Activated naive CD8-positive, alpha-beta T cell treated with anti-CD3 and anti-CD28 coated beads, Interleukin-2, amount 10 ng/mL, durations not matched to agents 7 days and 5 days (primary cell): ENCODE measurements around the gene SLC22A23. TPM values are rescaled to one million over a fixed set of nuclear protein-coding genes. Genes with fewer than 3 reads are reported as not detected.

Experiments
- ATAC-seq: fragments of 150-1000 bp; cut with Tn5 transposase; one replicate; pipeline ENCODE4 v1.10.0; 2021; ENCODE audit warnings: low read depth, moderate library complexity
- POLR2A ChIA-PET: fragments of 350-600 bp; sonication (Branson Sonifier 250); formaldehyde crosslinking; loops from one replicate; lab custom pipeline; 2021; ENCODE audit warnings: antibody characterized with exemption; lab: Charles Lee
- DNase-seq: peaks from one replicate; pipeline ENCODE4 v3.0.0; 2021
- H3K27ac Mint-ChIP-seq: one replicate; pipeline ENCODE4 v1.8.0; 2022; ENCODE audit warnings: mild to moderate bottlenecking, mixed read lengths
- H3K27me3 Mint-ChIP-seq: one replicate; pipeline ENCODE4 v1.8.0; 2022; ENCODE audit warnings: mild to moderate bottlenecking, moderate library complexity, mixed read lengths
- H3K36me3 Mint-ChIP-seq: one replicate; pipeline ENCODE4 v1.8.0; 2021; ENCODE audit warnings: mild to moderate bottlenecking, mixed read lengths
- H3K4me1 Mint-ChIP-seq: one replicate; pipeline ENCODE4 v1.8.0; 2021; ENCODE audit warnings: mixed read lengths
- H3K4me3 Mint-ChIP-seq: one replicate; pipeline ENCODE4 v1.8.0; 2022; ENCODE audit warnings: mild to moderate bottlenecking, moderate library complexity, mixed read lengths
- H3K9me3 Mint-ChIP-seq: one replicate; pipeline ENCODE4 v1.8.0; 2021; ENCODE audit warnings: mixed read lengths
- total RNA-seq, 2 experiments: library from RNA; stranded (reverse); gene quantifications; one replicate each; pipeline ENCODE4 v1.2.3, GENCODE V29; 2021

The SLC22A23 gene
- total RNA-seq, 2 experiments from 2014 or later = 0.82 to 1.2 TPM

DNA sequence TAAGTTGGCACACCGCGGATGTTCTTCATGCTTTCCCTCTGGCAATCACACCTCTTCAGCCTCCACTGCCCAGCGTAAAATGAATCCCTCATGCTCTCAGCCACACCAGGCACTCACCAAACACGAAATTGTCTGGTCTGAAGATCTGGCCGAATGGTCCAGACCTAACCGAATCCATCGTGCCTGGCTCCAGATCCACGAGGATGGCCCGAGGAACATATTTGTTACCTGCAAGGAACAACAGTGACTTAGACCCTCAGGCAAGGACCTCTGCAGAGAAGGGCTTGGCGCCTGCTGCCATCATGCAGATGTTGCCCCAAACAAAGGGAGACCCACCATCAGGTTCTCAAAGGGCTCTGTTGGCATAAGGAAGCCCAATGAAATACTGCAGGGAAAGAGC lies 230.8 kb downstream of the SLC22A23 start:
- ATAC-seq (no peak), DNase-seq (no peak)
- peaks cover 3% of the 10 kb centered on the region for H3K36me3 Mint-ChIP-seq
- H3K27ac Mint-ChIP-seq = no peak overlapping the region
- H3K9me3 Mint-ChIP-seq = peaks cover 4% of the 10 kb centered on the region
- peaks cover 62% of the 10 kb centered on the region for H3K27me3 Mint-ChIP-seq
- POLR2A ChIA-PET = no interaction called here
- H3K4me3 Mint-ChIP-seq = no peak overlapping the region
- peaks cover 23% of the 10 kb centered on the region for H3K4me1 Mint-ChIP-seq

DNA sequence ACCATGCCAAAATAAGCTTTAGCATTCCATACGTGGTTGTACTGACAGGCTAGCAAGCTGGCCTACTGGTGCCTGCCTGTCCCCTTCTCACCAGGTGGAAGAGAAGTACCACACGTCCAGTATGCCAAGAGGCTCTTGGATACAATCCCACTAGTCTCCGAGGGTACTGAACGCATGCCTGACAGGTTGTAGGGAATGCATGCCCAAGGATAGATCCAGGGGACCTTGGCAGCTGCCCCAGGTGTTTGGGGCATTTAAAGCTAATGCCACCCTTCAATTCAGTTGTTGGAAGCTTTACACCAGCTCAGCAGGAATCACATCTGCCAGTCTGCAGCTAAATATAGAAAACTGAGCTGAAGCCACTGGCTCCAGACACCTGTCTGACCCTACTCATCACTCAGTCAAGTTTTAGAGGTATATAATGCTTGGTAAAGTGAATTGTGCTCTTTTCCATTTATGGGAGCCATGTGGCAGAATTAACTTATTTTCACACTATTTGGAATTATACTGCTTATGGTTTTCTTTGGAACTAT lies 234.3 kb downstream of the SLC22A23 start:
- H3K27ac Mint-ChIP-seq = no peak overlapping the region

DNA sequence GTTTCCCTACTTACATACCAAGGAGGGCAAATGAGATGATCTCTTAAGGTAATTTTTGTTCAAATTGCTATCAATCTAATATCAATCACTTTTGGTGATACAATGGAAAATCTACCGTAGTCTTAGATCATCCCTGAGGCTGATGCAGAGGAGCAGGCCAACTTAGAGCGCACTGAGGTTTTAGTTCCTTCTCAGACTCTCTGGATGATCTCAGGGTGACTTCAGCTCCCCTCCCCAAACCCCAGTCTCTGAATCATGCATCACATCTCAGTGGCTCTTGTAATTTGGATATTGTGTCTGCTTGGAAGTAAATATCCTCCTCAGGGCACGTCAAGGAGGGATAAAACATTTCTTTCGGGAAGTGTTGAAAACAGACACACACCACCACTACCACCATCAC lies 235.3 kb downstream of the SLC22A23 start:
- POLR2A ChIA-PET = no interaction called here
- Mint-ChIP-seq H3K27ac (peak overlapping the region; percentile 55), H3K36me3 (peaks cover 3% of the 10 kb centered on the region), H3K4me3 (no peak overlapping the region), H3K9me3 (peaks cover 4% of the 10 kb centered on the region), H3K4me1 (no peaks in the 10 kb centered on the region), H3K27me3 (peaks cover 50% of the 10 kb centered on the region)
- no peak for DNase-seq
- ATAC-seq = no peak

More for the DNA sequence above, 234.3 kb downstream of the SLC22A23 start:
- DNase-seq = no peak
- peaks cover 3% of the 10 kb centered on the region for H3K36me3 Mint-ChIP-seq
- H3K9me3 Mint-ChIP-seq = peaks cover 4% of the 10 kb centered on the region
- peaks cover 2% of the 10 kb centered on the region for H3K4me1 Mint-ChIP-seq
- H3K27me3 Mint-ChIP-seq = peaks cover 53% of the 10 kb centered on the region
- H3K4me3 Mint-ChIP-seq = no peak overlapping the region
- POLR2A ChIA-PET = no interaction called here
- ATAC-seq = no peak

DNA sequence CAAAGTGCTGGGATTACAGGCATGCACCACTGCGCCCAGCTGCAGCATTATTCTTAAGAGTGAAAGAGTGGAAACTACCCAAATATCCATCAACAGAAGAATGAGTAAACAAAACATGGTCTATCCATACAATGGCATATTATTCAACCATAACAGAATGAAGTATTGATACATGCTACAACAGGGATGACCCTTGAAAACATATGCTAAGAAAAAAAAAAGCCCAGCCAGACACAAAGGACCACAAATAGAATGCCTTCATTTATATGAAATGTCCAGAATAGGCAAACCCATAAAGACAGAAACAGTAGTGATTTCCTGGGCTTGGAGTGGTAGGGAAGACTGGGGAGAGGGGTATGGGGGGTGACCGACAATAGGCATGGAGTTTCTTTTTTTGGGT lies 236.5 kb downstream of the SLC22A23 start:
- ATAC-seq (no peak), DNase-seq (no peak)
- Mint-ChIP-seq H3K4me3 (no peak overlapping the region), H3K9me3 (peaks cover 4% of the 10 kb centered on the region), H3K27me3 (peaks cover 43% of the 10 kb centered on the region), H3K36me3 (peaks cover 3% of the 10 kb centered on the region), H3K27ac (no peak overlapping the region), H3K4me1 (no peaks in the 10 kb centered on the region)
- POLR2A ChIA-PET = no interaction called here

Other genes starting within 250 kb of the SLC22A23 start
- gene TUBB2B, start 229.4 kb downstream of the SLC22A23 start, total RNA-seq = not detected
- gene PSMG4, start 198.1 kb downstream of the SLC22A23 start, total RNA-seq = 10 to 100 TPM; 26.8 to 29.1 TPM